ENCODE measurements around the gene ELF1.

DNA sequence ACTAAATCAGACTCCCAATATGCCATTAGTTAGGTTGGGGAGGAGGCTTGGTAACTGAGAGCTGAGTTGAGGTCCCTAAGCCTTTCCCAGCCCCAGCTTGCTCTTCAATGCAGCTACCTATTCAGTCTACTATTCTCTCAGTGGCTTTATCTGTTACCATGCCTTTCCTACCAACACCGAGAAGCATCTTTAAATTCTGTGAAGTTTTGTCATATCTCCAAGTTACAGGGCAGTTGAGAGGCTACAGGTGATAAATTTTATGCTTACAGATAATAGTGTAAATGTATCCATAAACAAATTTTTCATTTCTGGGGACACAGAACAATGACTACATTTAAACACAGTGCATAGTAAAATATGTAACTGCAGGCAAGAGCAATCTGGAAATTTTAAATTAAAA is 110.6 kb downstream of the ELF1 start:
- TF ChIP-seq, protein P1, sequence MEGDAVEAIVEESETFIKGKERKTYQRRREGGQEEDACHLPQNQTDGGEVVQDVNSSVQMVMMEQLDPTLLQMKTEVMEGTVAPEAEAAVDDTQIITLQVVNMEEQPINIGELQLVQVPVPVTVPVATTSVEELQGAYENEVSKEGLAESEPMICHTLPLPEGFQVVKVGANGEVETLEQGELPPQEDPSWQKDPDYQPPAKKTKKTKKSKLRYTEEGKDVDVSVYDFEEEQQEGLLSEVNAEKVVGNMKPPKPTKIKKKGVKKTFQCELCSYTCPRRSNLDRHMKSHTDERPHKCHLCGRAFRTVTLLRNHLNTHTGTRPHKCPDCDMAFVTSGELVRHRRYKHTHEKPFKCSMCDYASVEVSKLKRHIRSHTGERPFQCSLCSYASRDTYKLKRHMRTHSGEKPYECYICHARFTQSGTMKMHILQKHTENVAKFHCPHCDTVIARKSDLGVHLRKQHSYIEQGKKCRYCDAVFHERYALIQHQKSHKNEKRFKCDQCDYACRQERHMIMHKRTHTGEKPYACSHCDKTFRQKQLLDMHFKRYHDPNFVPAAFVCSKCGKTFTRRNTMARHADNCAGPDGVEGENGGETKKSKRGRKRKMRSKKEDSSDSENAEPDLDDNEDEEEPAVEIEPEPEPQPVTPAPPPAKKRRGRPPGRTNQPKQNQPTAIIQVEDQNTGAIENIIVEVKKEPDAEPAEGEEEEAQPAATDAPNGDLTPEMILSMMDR (IDR thresholded peaks at IDR 0.05; ENCODE audit: low read length), result no peak
- TF ChIP-seq EZH2 (optimal IDR thresholded peaks at IDR 0.05; ENCODE audit: low read depth, low read length), result no peak

Measured in MM.1S (cell line).